Cerebellar cortex (tissue), 1 donor: ENCODE measurements around the gene VEZT.
"Not testable (repeated sequence)": the region's sequence is repeated elsewhere in the genome, so short reads cannot be mapped to it uniquely, and the experiment has no call there.

Source experiments
- DNase-seq: peaks from one replicate; pipeline ENCODE4 v3.0.0-alpha.2; 2015; ENCODE audit warnings: low spot score

Gene VEZT

DNA sequence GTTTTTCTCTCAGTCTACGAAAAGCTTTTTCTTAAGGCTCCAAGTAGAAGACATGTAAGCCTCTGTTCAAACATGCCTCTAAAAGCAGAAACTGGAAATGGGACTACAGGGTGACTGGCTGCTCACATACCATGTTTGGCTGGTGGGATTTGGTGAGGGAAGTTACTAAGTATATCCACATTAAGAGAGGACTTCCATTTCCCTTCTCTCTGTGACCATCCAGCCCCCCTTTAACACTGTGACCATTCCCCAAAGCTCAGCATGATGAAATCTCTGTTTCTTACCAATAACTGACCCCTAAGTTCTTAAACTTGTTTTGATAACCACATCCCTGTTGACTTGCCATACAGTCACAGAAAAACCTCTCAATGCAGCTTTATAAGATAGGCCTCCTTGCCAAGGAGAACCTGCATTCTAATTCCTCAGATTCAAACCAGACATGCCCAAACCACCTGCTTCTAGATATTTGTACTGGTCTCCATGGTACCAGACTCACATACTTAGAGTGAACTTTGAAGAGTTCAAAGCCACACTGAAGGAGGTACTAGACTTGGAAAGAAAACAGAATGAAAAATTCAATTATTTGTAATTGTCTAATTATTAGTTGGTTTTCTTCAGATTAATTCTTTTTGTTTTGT, 102.2 kb downstream of the VEZT start:
- DNase-seq, result no peak

DNA sequence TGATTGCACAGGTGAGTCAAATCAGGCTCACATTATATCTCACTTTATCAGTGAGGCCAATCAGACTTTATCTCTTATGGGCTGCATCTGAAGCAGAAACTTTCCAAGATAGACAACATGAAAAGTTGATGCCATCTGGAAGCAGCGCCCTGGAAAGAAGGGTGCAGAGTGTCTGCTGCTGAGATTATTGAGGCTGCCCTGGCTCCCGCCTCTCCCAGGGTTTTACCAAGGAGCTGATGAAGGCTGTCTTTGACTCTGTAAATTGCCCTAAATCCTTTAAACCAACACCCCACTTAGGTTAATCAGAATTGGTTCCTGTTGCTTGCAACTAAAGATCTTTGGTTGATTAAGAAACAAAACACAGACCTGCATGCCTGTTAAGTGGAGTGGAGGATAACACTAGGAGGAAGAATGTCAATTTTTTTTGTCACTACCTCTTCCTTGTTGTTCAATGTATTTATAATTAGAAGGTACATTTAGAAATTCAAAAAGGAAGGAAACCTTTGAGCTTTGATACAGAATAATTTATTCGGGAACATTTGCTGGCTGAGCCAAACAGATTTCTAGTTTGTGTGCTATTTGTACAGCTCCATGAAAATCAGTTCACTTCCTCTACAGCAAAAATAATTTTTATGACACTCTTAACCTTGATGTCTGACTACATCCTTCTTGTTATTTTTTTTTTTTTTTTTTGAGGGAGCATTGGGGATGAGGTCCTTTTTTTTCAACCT, 104.1 kb downstream of the VEZT start:
- DNase-seq, result no peak

DNA sequence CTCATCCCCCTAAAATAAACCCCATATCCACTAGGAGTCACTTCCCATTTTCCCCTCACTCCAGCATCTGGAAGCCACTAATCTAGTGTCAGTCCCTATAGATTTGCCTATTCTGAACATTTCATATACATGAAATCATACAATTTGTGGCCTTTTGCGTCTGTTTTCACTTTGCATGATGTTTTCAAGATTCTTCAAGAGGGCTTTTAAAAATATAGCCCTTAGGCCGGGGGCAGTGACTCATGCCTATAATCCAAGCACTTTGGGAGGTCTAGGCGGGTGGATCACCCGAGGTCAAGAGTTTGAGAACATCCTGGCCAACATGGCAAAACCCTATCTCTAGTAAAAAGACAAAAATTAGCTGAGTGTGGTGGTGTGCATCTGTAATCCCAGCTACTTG, 104.7 kb downstream of the VEZT start:
- no peak for DNase-seq

- no peak for DNase-seq
Measured at GRCh38 chr12:95323212-95323611, 105.6 kb downstream of the VEZT start.

GRCh38 chr12:95324246-95324645, 106.6 kb downstream of the VEZT start:
- not testable (repeated sequence) for DNase-seq

- no peak for DNase-seq
Measured at GRCh38 chr12:95325501-95325900, 107.9 kb downstream of the VEZT start.

GRCh38 chr12:95326445-95326844, 108.8 kb downstream of the VEZT start:
- DNase-seq, result no peak

DNA sequence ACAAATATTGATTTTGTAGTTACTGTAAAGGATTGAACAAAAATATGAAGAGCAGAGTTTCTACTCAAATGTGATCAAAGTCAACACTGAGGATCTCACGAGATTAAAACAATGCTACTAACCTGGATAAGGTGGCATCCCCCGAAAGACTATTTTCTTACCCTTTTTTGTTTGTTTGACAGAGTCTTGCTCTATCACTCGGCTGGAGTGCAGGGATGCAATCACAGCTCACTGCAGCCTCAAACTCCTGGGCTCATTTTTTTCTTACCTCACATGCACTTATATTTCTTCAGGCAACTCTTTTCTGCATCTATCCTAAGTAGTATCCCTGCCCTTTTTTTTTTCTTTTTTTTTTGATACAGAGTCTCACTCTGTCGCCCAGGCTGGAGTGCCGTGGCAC, 109.2 kb downstream of the VEZT start:
- no peak for DNase-seq

GRCh38 chr12:95328708-95329107, 111.1 kb downstream of the VEZT start:
- DNase-seq, result no peak

DNA sequence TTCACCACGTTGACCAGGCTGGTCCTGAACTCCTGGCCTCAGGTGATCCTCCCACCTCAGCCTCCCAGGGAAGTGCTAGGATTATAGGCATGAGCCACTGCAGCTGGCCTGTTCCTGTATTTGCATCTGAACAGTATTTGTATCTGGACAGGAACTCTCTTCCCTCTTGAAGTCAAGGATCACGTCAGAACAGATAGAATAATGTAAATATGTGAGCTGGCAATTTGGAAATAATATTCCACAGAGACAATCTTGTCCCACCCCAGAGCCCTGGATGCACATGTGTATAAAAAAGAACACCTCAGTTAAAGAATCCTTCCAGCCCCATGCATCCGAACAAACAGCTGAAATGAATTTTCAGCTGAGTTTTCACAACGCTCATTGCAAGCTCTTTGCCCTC, 118.3 kb downstream of the VEZT start:
- DNase-seq, result no peak

DNA sequence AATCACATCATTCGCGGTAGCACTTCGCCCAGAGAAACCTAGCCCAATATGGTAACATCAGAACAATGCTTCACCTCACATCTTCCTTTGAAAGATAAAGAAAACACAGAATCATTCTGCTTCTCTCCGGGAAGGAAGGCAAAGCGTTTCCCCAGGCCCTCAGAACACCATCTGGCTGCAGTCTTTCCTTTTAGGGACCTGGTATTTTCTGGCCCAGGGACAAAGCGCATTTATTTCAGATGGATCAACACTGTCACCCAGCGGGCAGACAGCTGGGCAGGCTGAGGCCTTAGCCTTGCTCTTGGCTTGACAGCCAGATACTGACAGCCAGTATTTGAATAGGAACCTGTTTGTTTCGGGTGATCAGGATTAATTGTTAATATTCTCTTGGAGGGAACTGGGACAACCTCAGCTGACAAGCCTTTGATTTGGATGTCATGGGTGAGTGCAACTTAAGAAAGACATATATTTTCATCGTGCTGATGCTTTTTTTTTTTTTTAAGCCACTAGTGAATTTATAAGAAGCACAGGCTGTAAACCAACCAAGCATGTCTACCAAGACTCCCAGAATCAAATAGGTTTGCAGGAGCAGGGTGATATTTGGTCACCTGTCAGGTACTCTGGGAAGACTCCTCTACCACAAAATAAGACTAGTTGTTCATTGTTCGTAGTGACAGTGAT, 118.9 kb downstream of the VEZT start:
- DNase-seq, result peak; percentile 97

GRCh38 chr12:95337146-95337545, 119.5 kb downstream of the VEZT start:
- DNase-seq, result peak; percentile 48

DNA sequence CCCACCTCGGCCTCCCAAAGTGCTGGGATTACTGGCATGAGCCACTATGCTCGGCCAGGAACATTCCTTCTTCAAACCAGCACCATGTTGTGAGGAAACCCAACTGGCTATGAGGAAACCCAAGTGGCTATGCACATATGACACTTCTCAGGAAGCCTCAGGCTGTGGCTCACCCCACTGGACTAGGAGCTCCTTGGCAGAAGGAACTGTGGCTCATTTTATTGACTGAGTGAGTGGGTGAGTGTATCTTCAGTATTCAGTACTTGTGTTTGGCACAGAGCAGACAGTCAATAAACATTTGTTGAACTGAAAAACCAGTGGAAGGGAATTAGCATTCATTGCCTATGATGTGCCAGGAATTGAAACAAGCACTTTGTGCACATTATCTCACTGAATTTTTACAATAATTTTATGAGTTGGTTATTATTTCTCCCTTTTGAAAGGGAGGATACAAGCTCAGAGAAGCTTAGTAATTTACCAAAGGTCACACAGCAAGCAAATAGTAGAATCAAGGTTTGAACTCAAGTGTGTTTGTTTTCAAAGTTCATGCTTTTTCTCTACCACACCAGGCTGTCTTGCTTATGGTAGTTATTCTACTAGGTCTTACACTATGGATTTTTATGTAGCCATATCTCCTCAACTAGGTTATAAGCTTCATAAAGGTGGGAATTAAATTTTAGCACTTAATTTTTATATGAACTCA, 121.6 kb downstream of the VEZT start:
- no peak for DNase-seq

DNA sequence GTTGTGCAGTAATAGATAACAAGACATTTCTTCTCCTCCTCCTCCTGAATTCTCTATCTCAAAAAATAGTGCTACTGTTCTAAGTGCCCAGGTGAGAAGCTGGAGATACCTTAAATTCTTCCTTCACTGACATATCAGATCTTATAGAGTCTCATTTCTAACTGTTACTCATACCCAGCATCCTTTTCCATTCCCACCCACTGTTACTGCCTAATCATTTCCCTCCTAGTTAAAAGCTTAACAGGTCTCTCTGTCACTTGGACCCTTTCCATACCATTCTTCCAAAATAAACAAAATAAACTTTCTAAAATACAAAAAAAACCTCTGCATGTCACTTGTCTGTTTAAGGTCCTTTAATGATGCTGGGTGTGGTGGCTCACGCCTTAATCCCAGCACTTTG, 124.4 kb downstream of the VEZT start:
- no peak for DNase-seq

- DNase-seq, result no peak
Measured at GRCh38 chr12:95343461-95344230, 126.0 kb downstream of the VEZT start.

DNA sequence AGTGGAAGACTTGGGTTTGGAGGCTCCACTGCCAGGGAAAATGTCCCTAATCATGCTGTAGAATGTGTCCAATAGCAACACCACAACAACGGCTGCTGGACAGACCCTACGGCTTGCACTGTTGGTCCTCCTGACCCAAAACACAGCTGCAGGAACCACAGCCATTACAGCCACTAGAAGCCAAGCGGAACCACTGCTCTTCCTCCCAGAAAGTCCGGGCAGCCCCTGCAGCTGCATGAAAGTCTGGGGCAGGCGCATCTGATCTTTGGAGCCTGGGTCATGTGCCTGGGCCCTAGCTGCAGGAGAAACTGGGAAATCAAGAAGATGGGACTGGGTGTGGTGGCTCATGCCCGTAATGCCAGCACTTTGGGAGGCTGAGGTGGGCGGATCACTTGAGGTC, 131.7 kb downstream of the VEZT start:
- DNase-seq, result no peak

DNA sequence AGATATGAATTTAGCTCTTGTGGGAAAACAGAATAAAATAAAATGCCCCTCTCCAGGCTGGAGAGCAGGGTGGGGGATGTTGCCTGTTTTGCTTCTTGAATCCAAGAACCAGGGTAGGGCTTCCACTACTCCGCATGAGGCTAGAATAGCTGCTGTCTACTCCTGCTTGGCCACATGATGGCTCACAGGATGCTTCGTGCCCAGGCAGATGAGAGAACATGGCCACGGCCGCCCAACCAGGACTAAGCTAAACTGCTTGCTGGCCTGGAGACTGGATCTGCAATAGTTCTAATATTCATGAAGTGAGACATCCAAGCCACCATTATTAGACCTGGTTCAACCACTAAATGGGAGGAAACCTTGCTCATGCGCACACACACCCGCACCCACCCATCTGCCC, 134.1 kb downstream of the VEZT start:
- DNase-seq, result no peak
